GM12891 (cell line): ENCODE results near the gene CES5A.

Experiments used
- POLR2A ChIP-seq: IDR thresholded peaks from 2 replicates; pipeline ENCODE4 v1.6.1; 2011; ENCODE audit warnings: low read depth, low read length, control low read depth
- POLR2AphosphoS5 ChIP-seq: IDR thresholded peaks from 2 replicates; pipeline ENCODE4 v1.6.1; 2011; ENCODE audit warnings: low read depth, low read length, control low read depth
- SPI1 ChIP-seq: IDR thresholded peaks from 2 replicates; pipeline ENCODE4 v1.6.1; 2011; ENCODE audit warnings: low read depth, low read length, control low read depth
- TAF1 ChIP-seq: IDR thresholded peaks from 2 replicates; pipeline ENCODE4 v1.6.1; 2011; ENCODE audit warnings: low read depth, low read length, control low read depth

DNA sequence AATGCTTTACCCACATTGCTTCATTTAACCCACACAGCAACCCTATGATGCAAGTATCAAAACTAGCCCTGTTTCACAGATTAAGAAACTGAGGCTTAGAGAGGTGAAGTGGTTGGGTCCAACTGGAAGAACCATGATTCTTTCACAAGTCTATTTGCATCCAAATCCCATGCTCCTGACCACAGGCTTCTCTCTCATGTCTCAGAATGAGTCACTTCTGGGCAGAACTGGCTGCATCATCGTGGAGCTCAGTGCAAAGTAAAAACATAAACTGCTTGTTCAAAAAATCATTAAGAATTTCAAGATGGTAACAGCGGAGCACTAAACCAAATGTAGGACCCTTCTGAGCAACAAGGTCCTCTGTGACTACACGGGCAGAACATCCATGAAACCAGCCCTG lies 22.1 kb downstream of the CES5A start:
- no peak for TF ChIP-seq POLR2AphosphoS5
- TF ChIP-seq POLR2A: no peak
- TF ChIP-seq TAF1: no peak
- TF ChIP-seq SPI1: no peak
